OCI-M2 (cell line): ENCODE results near the gene CHST11.

Experiments used
- DNase-seq: peaks from one replicate; lab custom pipeline; 2025; ENCODE audit not compliant: unreplicated experiment; lab: John Stamatoyannopoulos, UW

The CHST11 gene

DNA sequence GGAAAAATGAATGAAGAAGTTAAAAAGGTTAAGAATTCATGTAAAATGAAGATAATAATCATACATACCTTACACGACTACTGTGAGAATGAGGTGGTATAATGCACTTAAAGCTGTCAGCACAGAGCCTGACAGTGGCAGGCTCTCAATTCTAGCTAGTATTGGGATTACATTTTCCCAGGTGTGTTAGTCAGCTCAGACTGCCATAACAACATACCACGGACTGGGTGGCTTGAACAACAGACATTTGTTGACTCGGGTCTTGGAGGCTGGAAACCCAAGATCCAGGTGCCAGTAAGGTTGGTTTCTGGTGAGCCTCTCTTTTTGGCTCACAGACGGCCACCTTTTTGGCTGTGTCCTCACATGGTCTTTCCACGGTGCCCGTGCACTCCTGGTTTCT is 167.8 kb downstream of the CHST11 start:
- DNase-seq, result no peak

DNA sequence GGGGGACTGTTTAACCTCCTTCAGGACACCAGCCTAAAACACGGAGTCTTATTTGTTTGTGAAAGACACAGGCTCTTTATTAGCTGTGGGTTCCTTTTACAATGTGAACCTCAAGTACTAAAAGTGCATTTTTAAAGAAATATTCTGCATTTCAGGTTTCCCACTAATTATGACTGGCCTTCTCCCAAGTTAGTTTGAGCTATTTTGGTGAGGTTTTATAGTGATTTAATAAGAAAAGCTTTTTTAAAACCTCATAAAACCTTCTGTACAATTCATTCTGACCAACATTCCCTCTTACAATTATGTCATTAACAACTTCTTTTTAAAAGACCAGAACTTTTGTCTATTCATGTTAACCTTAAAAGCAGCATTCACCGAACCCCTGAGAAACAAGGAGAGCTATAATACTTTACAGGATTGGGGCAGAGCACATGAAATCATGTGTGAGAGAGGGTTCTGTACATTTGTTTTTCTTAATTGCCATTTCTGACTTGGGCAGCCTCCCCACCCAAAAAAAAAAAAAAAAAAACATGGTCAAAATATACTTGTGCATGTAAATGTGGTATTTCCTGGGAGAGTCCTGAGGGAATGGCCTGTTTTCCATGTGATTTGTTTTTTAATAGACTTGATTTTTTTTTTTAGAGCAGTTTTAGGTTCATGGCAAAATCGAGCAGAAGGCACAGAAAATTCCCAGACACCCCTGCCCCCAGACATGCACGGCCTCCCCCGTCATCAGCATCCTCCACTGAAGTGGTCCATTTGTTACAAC is 169.5 kb downstream of the CHST11 start:
- no peak for DNase-seq

DNA sequence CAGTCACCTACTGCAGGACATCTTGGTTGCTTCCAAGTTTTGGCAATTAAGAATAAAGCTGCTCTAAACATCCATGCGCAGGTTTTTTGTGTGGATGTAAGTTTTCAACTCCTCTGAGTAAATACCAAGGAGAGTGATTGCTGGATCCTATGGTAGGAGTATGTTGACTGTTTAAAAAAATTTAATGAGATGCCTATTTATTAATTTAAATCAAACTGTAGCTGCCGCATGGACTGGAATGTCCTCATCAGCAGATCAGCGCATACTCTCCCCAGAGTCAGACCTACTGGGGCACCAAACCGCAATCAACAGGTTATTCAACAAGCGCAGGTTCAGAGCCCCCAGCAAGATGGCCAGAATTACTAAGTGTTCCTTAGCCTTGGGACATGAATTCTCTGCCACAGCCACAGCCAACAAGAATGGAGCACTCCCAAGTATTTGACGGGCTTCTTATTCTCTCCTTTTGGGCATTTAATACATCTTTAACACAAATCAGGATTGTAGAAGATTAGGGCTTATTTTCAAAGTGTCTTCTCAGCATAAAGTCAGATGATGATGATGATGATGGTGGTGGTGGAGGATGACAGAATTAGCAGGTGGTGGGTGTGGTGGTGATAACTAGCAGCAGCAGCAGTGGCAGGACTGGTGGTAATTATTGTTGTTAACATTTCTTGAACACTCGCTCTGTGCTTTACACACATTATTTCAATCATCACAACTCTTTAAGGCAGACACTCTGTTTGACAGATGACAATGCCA is 170.7 kb downstream of the CHST11 start:
- no peak for DNase-seq

DNA sequence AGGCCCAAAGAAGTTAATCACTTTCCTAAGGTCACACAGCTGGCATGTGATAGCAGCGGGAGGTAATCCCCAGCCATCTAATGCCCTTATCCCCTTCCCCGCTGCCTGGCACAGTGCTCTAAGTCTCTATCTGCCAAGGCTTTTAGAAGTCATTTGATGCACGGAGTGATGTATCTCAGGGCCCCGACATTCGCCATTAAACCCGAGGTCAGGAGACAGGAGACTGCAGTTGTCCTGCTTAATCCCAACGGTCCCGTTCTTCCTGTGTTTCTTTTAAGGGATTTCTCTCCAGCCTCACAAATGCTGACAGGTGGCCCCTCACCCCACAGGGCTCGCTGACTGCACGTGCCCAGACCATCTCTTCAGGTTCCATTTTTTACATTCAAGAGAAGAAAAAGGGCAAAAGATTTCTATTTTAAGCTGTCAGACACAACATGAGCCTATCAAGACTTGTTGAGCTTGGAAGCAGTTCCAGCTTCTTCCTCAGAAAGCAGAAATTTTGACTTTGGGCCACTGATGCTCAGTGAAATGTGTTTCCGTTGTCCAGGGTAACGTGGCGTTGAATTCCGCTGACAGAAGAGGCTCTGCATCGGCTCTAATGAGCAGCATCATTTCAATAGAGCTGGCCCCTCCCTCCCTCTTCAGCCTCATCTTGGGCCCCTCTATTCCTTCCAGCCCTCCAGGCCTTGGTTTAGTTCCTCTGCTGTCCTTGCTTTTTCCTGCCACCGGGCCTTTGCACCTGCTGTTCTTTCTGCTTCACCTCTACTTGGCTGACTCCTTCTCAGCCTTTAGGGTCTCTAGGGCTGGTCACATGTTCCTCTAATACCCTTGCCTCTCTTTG is 171.5 kb downstream of the CHST11 start:
- no peak for DNase-seq

DNA sequence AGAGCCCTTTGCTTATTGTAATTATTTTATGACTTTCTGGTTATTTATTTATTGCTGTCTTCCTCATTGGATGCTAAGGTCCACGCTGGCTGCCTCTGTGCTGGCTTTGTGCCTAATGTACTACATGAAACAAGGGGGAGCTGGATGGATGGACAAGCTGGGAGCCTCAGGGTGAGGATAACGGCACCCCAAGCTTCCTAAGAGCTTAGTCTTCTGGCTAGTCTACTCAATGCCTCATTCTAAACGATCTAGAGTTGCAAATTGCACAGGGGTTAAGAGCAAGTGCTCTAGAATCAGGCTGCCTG is 172.0 kb downstream of the CHST11 start:
- no peak for DNase-seq

DNA sequence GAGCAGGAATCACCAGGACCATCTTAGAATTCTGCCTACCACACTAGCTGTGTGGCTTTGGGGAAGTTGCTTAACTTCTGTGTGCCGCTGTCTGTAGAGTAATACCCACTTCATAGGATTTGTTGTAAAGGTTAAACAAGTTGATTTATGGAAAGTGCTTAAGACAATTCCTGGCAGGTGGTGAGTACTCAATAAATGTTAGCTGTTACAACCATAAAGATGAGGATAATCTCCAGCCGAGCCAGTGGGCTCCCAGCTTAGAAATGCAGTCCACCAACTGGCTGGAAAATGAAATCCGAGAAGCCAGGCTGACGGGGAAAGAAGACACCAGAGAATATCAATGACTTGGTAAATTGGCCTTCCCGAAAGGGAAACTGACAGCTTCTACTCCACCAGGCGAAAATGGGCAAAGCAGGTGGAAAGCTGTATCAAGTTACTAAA is 173.5 kb downstream of the CHST11 start:
- no peak for DNase-seq

DNA sequence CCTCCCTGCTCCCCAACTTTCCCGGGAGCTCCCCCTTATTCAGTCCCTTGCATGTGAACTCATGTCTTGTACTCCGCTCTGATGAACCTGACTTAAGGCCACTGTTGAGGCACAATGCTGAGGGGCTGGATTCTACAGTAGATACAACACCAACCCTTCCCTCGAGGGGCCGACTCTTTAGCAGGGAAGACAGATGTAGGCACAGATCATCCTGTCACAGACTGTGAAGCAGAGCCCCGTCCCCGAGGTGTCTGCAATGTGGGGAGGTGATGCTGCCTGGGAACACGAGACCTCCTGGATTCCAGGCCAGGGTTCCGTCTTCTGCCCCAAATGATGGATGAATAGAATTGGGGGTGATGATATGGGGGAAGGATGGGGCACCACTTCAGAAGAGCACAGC is 175.1 kb downstream of the CHST11 start:
- DNase-seq, result no peak

DNA sequence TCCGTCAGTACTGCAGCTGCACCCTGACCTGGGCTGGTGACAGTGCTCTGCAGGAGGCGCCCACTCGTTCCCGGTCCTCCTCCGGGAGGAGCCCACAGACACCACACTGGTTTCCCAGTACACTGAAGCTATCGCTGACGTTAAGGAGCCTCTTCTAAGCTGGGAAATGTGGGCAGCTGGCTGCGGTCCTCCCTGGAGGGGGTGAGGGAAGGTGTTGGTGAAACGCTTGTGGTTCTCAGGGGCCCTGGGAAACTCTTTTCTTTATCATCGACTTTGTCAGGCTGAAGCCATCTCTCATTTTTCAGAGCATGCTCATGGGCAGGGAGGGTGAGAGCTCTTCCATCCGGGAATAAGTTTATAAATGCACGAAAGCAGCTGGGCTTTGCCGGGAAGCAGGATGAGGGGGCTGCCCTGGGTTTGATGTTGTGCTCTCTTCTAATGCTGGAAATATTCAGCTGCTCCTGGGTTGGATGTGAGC is 176.0 kb downstream of the CHST11 start:
- DNase-seq, result no peak

DNA sequence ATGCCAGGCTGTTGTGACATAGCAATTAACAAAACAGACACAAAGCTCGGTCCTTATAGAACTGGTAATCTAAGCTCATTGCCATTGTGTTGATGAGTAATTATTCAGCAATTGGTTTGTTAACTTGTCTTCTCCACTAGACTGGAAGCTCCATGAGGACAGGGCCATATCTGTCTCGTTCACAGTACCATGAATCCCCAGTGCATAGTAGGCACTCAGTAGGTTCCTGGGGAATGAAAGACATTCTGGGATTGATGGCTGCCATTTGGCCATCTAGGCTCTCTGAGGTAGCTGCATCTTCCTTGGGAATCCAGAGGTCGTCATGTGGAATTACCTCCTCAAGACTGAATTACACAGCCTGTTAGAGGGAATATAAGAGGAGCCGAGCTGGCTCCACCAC is 177.3 kb downstream of the CHST11 start:
- no peak for DNase-seq

DNA sequence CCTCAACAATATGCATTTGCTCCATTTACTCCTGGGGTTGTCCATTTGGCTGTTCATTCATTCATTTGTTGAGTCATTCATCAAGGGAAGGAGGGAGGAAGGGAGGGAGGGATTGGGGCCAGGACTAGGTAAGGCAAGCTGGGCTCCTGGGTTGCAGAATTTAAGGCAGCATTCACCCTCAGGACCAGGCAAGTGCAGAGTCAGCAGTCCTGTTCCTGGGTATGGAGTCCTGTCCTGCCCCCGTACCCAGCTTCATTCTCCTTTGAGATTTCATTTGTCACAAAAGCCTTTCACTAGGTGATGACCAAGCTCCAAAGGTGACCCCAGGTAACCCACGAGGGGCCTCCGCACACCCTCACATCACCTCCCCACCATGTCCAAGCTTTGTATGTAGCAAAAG is 178.1 kb downstream of the CHST11 start:
- no peak for DNase-seq

DNA sequence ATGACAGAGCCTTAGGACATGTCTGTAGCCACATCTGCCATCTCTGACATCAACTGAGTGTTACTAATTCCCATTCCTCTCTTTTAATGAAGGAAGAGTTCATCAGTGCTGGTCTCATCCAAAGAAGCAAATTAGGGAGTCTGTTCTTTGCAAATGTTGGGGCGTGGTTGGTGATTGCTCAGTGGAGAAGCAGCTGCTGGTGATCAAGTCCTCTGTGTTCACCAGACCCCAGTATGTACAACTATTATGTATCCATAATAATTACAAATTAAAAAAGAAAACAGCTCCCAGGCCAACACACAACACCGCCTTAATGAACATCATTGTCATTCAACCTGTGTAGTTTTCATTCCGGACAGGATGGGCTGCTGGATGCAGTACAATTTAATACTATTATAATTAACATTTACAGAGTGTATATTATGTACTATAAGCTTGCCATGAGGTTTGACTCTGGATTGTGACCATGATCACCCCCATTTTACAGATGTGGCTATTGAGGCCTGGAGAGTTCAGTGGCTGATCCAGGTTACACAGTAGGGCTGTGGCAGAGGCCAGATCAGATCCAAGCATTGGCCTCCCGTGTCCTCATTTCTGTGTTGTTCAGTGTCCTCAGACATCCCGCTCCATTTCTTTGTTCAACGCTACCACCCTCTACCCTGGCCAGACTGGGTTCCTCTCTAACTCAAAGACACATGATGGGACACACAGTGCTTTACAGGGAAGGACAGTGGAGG is 179.0 kb downstream of the CHST11 start:
- DNase-seq, result no peak

DNA sequence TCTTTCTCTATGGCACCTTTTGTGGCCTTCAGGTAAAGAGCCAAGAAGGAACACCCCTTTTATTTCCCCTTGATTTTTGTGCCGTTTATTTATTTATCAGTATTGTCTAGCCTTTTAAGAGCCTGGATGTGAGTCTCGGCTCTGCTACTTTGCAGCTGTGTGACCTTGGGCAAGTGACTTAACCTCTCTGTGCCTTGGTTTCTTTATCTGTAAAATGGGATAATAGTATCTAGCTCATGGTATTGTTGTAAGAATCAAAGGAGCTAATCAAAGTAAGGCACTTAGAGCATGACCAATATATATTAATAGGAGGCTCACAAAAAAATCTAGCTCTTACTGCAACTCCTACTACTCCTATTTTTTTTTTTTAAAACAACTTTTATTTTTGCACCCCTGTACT is 179.7 kb downstream of the CHST11 start:
- no peak for DNase-seq

DNA sequence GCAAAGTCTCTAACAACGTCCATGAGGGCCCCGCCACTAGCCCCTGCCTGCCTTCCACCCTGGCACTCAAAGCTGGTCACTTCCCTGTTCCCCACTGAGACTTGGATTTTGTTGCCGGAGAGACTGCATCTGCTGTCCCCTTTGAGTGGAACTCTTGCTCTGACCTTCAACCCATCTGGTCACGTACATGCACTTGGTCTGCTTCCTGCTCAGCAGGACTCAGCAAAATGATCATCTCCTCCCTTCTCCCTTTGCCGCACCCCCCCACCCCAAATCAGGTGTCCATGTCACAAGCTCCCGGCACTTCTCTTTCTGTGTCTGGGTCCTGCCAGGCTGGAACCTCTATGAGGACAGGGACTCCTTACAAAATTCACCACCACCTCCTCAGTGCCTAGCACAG is 180.9 kb downstream of the CHST11 start:
- no peak for DNase-seq

DNA sequence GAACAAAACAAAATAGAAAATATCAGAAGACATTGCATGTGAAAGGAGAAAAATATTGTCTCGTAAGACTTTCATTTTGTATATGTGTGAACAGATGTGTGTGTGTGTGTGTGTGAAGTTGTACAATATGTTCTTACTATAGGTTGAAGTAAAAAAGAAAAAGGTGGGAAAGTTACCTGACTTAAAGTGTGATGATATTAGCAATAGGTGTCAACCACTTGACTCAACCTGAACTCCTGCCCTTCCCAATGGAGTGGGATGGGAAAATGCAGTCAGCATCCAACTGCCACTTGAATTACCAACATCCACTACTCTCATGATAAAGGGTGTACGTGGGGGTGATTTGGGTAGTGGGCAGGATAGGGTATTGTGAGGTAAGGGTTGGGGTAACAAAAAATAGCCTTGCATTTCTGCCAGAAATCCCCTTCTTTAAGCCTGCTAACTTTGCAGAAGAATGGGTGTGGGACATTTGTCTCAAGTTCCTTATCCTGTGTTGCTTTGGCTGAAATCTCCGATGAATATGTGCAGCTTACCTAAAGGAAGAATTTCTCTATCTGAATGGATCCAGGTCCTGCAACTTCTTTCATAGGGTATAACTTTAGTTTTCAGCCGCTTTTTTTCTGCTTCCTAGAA is 181.6 kb downstream of the CHST11 start:
- DNase-seq, result no peak

DNA sequence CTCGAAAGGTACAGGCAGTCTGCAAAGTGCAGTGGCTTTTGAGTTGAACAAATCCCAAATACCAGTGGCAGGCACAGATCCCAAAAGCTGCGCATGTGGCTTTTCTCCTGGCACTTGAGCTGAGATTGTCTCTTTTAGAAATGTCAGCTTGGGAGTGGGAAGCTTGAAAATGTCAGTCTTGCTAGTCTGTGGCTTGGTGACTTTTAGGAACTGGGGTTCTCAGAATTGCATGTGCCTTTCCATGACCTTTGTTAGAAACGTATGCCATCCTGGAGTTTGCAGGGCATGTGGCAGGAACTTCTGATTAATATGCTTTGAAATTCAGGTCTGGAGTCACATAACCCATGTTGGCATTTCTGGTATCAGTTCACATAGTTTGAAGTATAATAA is 182.1 kb downstream of the CHST11 start:
- no peak for DNase-seq

DNA sequence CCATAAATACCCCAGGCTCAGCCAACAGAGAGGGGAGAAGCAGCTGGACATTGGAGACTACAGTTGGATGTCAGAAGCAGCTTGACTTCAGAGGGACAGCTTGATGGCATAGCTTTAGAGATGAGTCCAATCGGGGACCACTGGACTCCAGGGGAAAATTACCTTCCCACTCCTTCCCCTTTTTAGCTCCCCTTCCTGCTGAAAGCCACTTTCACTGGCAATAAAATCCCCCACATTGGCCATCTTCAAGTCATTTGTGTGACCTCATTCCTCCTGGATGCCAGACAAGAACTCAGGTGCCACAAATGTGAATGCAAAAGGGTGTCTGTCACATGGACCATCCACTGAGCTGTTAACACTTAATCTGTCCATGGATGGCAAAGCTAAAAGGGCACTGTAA is 184.2 kb downstream of the CHST11 start:
- no peak for DNase-seq

DNA sequence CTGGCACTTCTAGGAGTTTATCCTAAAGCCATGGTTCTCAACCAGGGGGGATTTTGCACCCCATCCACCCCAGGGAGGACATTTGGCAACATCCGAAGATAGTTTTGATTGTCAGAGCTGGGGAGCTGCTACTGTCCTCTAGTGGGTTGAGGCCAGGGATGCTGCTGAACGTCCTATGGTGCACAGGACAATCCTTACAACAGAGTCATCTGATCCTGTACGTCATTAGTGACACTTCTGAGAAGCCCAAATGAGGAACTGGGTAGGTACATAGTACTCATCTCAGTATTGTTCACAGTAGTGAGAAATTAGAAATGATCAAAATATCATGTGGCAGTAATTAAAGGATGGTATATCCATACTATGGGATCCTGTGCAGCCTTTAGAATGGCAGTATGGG is 185.1 kb downstream of the CHST11 start:
- DNase-seq, result no peak

DNA sequence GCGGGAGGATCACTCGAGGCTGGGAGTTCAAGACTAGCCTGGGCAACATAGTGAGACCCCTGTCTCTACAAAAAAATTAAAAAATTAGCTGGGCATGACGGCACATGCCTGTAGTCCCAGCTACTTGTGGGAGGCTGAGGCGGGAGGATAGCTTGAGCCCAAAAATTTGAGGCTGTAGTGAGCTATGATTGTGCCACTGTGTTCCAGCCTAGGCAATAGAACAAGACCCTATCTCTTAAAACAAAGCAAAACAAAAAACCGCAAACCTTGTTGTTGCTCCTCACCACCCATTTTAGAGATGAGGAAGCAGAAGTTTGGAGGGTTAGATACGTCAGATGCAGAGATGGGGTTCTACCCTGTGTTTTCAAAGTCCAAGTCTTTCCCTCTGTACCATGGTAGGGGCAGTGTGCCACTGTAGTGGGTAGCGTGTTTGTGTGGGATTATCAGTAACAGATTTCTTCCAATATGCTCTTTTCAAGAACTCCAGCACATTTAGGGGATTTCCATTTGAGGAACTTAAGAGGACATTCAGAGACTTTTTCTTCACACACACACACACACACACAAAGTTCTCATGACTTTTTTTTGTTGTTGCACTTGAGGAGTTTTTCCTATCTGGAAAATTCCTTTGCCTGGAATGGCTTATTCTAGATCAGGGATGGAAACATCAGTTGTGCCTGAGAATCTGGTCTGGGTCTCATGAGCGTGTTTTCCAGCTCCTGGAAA is 186.5 kb downstream of the CHST11 start:
- DNase-seq, result no peak

DNA sequence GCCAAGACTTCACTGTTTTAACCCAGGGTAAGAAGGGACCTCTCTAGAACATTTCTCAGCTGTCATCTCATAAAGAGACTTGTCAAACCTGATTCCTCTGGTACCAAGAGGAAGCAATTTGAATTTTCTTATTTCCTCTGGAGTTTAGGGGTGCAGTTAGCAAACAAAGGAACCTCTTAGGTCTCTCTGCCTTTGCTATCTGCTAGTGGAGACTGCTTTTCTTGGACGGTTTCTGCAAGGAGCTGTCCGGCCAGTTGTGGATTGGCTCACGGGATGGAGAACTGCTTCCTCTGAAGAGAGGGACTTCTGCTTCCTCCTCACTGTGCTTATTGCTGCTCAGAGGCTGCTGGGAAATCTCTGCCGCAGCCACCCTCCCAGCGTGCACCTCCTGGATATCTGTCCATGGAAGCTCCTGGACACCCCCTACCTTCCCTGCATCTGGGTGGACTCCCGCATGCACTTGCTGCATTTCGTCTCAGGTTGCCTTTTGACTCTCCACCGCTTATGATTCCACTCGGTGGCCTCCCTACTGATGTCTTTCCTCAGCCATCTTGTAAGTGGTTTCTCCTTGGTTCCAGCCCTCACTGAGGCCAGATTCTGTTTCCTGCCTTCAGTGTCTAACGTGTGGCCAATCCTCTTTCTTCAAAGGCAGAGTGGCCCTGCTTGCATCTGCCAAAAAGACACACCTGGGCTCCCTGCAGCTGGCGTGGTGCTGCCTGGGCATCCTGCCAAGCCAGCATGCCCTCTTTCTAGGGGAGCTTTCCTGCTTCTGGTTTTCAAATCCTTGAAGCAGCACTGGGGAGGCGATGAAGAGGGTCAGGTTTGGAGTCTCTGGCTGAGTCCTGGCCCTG is 187.3 kb downstream of the CHST11 start:
- DNase-seq, result no peak
